ENCODE measurements around the gene ANKRD18A.
"Not testable (repeated sequence)": the region's sequence is repeated elsewhere in the genome, so short reads cannot be mapped to it uniquely, and the experiment has no call there.

The ANKRD18A gene

DNA sequence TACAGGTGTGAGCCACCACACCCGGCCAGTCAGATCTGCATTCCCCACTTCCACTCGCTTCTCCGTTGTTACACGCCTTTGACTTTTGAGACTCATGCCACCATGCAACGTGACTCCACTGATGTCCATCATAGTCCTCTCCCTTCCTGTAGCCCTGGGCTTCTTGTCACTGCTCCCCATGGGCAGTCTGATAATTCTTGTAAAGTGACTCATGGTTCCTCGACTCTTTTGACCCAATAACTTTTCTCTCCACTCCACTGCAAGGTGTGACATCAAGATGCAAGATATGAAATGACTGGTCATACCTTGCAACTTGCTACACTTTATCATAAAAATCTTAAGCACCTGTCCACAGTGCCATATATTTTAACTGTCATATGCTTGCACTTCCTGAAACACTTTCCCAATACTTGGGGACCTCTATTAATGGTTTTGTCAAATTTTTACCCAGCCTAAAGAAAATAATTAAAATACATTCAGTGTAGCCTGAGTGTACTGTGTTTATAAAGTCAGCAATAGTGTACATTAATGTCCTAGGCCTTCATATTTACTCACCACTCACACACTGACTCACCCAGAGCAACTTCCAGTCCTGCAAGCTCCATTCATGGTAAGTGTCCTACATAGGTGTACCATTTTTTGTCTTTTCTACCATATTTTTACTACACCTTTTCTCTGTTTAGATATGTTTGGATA is 18.6 kb upstream of the ANKRD18A start:
- in situ Hi-C loops (cut with MboI; ENCODE audit: low sequenced_read_pairs): loop anchor here (25.0 kb wide), 1 partner anchor 277 kb away; no protein-coding TSS in a partner anchor

DNA sequence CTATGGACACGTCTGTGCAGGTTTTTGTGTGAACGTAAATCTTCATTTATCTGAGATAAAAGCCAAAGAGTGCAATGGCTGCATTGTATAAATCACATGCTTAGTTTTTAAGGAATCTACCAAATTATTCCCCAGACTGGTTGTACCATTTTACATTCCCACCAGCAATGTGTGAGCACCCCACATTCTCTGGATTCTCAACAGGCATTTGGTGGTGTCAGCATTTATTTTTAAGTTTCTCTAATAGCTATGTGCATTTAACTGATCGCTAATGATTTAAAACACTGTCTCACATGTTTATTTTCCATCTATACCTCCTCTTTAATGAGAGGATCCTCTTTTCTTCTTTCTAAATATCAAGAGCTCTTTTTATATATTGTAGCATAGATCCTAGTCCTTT is 13.9 kb upstream of the ANKRD18A start:
- in situ Hi-C loops (cut with MboI; ENCODE audit: low sequenced_read_pairs): loop anchor here (25.0 kb wide), 1 partner anchor 272 kb away; no protein-coding TSS in a partner anchor

DNA sequence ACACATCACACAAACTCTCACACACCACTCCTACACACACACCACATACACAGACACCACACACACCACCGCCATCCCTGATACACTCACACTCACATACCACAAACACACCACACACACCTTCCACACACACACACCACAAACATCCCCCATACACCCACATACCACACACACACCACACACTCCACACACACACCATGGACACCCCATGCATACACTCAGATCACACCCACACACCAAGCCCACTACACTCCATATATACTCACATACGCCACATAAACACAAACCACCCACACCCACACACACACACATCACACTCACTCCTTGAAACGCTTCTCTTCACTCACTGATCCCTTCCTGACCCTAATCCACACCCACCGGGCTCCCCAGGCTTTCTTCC is 9.1 kb upstream of the ANKRD18A start:
- in situ Hi-C loops (cut with MboI; ENCODE audit: low sequenced_read_pairs): loop anchor here (25.0 kb wide), 1 partner anchor 267 kb away; no protein-coding TSS in a partner anchor

DNA sequence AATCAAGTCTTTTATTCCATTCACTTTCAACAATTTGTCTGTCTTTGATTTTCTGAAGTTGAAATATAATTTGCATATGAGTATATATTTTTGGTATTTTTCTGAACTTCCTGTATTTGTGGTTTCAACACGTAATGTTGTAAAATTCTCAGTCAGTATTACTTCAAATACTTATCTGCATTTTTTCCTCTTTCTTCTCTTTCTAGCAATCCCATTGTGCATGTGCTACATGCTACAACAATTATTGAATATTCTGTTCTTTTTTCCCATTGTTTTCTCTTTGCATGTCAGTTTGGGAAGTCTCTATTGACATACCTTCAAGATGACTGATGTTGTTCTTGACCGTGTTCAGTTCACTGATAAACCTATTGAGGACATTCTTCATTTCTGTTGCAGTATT is 5.6 kb upstream of the ANKRD18A start:
- in situ Hi-C loops (cut with MboI; ENCODE audit: low sequenced_read_pairs): loop anchor here (25.0 kb wide), 1 partner anchor 264 kb away; no protein-coding TSS in a partner anchor

DNA sequence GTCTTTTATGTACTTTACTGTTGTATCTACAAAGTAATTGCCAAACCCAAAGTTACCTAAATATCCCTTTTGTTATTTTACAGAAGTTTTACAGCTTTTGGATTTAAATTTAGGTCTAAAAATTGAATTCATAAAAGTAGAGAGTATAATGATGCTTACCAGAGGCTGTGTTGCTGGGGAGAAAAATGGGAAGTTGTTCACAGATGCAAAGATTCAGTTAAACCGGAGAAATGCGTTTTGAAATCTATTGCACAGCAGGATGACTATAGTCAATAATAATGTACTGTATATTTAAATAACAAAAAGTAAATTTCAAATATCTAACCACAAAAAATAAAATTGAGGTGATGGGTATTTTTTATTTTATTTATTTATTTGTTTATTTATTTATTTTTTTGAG is 2.6 kb upstream of the ANKRD18A start:
- in situ Hi-C loops (cut with MboI; ENCODE audit: low sequenced_read_pairs): no loop called here

DNA sequence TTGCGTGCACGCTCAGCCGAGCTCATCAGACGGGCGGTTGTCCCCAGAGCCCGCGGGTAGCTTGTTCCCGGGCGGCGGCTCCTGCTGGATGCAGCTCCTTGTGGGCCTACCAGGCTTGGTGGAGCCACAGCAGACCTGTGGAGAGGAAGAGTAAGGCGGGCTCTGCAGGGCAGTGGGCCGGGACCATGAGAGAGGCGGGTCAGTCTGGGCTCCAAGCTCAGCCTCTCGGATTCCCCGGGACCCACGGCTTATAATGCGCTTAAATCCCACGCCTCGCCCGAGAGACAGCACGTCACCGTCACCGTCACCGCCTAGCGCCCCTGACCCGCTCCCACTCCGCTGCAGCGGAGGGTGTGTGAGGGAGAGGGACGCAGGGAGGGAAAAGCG is 1.9 kb upstream of the ANKRD18A start:
- in situ Hi-C loops (cut with MboI; ENCODE audit: low sequenced_read_pairs): no loop called here

DNA sequence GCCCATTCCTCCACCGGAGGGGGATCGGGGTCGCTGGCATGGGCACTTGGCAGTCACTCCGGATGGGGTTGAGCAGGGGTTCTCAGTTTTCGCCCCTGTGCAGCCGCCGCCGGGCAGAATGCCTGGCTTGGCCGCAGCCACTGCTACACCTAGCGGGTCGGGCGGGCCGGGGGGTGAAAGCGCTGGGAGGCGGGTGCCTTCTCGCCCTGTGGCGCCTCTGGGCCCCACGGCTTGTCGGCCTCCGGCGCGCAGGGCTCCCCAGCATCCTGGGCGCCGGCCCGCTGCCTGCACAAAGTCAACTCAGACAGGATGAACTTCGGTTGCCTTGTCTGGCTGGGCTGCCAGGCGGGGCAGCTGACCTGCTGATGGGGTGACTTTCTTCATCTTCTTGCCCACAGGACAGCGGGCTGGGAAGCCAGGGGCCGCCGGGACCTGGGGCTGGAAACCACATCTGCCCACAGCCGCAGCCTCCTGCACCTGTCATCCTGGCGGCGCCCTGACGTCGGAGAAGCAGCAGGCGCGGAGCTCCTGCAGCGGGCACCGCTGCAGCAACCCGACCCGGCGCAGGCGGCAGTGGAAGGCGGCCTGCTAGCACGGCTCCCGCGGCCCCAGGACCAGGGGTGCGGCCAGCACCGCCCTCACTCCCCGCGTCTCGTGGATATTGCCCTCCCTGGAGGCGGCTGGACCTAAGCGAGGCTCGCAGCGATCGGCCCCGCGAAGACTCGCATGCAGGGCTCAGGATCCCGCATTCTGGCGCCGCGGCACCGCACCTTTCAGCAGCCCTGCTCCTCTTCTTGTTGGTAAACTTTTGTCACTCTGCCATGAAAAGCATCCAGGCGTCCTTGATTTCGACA is 1.3 kb upstream of the ANKRD18A start:
- in situ Hi-C loops (cut with MboI; ENCODE audit: low sequenced_read_pairs): no loop called here

DNA sequence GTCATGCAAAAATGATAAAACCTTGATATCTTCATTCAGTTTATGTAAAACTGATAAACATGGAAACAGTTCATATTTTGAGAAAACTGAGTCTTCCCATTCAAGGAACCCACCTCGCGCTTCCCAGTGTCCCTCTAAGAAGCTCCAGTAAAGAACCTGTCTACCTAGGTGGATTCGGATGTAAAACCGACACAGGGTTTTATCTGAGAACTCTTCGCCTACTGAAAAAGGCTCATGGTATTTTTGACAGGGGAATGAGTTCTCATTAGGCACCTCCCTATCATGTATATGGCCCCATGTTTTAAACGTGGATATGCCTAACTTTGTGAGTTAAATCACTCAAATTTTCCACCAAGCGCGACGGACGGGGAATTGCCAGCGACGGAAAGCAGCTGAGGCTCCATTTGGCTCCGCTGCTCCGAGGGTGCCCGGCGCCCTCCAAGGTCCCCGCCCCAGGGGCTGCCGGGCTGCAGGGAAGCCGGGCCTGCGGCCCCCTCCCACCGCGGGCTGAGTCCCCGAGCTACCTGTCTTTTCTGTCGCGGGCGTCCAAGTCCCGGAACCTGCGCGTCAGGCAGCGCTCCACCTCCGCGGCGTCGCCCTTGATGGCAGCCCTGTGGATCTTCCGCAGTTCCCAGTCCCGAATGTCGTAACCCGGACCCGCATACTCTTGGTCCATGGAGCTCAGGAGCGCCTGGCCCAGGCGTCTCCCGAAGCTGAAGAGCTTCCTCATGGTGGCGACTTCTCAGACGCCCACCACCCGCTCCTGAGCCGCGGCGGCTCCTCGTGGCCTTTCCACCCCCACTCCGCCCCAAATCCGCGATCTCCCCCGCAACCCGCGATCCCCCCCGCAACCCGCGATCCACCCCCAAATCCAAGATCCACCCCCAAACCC is 594 bp downstream of the ANKRD18A start:
- in situ Hi-C loops (cut with MboI; ENCODE audit: low sequenced_read_pairs): no loop called here

DNA sequence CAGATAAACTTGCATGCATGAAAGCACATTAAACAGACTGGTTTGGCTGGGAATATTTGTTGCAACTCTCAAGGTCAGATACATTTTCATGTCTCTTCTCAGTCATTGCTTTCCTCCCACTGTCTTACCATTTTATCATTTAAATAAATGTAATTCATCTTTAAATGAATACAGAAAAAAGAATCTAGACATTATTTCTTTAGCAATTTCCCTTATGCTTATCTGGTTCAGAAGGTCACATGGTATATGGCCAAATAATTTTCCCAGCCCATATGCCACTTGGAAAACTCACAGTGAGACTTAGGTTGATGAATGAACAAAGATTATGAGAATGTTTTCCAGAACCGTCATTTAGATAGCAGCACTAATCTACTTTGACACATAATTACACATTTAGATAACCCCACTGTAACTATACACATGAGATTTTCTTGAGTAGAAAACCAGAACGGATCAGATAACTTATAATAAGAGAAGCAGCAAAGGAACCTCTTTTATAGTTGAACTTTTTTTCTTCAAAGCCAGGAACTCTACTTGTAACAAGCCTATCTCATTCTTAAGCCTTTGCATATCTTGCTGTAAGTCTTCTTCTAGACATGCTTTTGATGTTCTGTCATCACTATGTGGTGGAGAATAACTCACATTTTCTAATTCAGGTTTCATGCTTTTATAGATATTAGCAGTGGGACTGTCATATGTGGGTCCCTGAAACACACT is 22.2 kb downstream of the ANKRD18A start:
- in situ Hi-C loops (cut with MboI; ENCODE audit: low sequenced_read_pairs): not testable (repeated sequence)

DNA sequence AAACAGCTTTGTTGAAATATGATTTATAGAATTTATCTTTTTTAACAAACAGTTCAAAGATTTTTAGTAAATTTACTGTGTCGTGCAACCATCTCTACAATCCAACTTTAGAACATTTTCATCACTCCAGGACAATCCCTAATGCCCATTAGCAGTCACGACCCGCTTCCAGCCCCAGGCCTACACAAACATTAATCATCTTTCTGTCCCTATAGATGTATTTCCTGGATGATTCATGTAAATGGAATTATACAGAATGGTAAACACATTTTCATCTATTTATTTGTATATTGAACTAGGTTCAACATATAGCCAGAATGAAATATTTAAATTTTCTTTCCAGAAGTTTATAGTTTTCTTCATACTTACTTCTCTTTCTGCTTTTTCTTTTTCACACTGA is 25.3 kb downstream of the ANKRD18A start:
- in situ Hi-C loops (cut with MboI; ENCODE audit: low sequenced_read_pairs): not testable (repeated sequence)

DNA sequence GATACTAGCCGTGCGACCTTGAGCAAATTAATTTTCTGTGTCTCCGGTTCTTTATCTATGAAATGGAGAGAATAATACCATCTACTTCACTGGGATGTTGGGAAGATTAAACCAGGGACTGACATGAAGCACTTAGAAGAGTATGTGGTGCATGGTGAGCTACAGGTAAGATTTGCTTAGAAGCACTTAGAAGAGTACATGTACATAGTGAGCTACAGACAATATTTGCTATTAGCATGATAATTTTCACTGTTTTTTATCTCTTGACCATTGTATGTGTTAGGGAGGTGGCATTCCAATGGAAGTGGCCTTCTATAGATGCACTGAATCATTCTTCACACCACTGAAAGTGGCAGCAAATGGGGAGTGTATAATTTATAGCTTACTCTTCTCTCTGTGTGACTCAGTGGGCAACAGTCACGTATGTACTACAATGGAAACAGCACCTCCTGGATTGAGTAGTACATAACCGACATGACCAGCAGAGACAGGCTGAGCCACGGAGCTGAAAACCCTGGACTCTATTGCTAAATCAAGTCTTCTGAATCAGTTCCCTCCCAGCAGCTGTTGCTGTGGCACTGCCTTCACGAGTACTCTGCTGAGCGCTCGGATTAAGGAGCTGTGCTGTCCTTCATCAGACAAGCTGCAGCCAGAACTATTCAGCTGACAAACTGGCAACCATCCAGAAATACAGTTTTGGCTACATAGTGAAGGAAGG is 28.9 kb downstream of the ANKRD18A start:
- in situ Hi-C loops (cut with MboI; ENCODE audit: low sequenced_read_pairs): not testable (repeated sequence)

DNA sequence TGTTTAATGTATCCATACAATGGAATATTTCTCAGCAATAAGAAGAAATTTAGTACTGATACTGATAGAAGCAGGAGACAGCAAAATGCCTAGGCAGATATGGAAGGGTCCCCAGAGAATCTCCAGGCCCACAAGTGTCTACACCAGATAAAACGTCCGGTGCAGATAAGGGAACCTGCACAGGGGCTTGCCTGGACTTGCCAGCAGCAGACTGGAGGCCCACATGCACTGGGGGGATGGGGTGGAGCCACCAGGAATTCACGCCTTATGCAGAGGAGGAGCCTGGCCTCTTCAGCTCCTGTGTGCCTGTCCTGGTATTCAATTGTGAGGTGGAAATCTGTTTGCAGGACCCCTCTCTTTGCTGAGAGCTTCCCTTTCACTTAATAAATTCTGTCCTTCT is 36.6 kb downstream of the ANKRD18A start:
- in situ Hi-C loops (cut with MboI; ENCODE audit: low sequenced_read_pairs): not testable (repeated sequence)

DNA sequence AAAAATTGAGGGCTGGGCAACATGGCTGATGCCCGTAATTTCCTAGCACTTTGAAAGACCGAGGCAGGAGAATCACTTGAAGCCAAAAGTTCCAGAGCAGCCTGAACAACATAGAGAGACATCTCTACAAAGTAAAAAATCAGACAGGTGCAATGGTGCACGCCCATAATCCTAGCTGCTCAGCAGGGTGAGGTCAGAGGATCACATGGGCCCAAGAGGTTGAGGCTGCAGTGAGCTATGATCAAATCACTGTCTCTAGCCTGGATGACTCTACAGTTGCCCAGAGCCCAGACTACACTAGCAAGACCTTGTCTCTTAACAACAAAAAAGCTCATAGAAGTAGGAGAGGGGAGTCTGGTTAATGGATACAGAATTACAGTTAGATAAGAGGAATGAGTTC is 40.3 kb downstream of the ANKRD18A start:
- in situ Hi-C loops (cut with MboI; ENCODE audit: low sequenced_read_pairs): not testable (repeated sequence)

DNA sequence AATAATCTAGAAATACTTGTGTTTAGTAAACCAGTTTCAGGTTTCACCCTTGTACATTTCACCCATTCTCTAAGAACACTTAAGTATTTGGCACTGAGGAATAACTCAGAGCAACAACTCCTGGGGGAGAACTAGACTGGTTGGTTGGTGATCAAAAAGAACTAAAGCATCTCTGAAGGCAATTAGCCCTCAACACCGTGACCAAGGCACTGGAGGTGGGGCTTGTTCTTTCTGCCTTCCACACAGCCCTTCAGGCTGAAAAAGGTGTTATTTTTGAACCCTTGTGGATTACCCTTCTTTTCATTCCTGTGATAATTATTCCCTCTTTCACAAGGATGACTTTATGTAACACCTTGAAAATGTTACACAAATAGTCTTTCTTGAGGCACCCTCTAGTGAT is 44.2 kb downstream of the ANKRD18A start:
- in situ Hi-C loops (cut with MboI; ENCODE audit: low sequenced_read_pairs): not testable (repeated sequence)

DNA sequence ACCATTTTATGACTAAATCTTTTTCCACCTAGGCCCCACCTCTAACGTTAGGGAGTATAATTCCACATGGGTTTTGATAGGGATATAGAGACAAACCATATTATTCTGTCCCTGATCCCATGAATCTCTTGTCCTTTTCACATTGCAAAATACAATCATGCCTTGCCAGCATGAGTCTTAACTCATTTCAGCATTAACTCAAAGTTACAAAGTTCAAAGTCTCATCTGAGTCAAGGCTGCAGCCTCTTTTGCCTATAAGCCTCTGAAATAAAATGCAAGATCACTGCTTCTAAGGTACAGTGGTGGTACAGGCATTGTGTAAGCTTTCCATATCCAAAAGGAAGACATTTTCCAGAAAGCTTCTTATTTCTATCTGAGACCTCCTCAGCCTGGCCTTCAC is 54.3 kb downstream of the ANKRD18A start:
- in situ Hi-C loops (cut with MboI; ENCODE audit: low sequenced_read_pairs): loop anchor here (25.0 kb wide), 1 partner anchor 96 kb away; no protein-coding TSS in a partner anchor

DNA sequence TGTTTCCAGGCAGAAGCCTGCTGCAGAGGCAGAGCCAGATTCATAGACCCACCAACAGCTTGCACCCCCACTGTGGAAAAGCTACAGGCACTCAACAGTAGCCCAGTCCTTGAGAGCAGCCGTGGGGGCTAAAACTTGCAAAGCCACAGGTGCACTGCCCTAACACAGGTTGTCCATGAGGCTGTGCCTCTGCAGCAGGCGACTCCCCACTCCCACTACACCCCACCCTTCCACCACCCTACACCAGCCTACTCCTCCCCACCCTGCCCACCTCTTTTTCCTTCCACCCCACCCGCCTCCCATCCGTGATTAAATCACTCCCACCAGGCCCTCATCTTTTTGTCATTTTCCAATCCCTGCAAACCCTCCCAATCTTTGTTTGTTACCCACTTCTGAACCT is 55.2 kb downstream of the ANKRD18A start:
- in situ Hi-C loops (cut with MboI; ENCODE audit: low sequenced_read_pairs): loop anchor here (25.0 kb wide), 1 partner anchor 97 kb away; no protein-coding TSS in a partner anchor

DNA sequence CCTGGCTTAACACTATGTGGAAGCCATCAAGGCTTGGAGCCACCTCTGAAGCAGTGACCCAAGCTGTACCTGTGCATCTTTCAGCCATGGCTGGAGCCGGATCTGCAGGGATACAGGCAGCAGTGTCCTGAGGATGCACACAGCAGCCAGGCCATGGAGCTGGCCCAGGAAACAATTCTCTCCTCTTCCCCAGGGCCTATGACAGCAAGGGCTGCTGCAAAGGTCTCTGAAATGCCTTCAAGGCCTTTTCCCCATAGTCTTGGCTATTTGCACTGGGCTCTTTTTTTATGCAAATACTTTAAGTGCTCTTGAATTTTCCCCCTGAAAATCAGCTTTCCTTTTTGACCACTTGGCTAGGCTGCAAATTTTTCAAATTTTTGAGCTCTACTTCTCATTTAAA is 56.5 kb downstream of the ANKRD18A start:
- in situ Hi-C loops (cut with MboI; ENCODE audit: low sequenced_read_pairs): loop anchor here (25.0 kb wide), 1 partner anchor 98 kb away; no protein-coding TSS in a partner anchor

DNA sequence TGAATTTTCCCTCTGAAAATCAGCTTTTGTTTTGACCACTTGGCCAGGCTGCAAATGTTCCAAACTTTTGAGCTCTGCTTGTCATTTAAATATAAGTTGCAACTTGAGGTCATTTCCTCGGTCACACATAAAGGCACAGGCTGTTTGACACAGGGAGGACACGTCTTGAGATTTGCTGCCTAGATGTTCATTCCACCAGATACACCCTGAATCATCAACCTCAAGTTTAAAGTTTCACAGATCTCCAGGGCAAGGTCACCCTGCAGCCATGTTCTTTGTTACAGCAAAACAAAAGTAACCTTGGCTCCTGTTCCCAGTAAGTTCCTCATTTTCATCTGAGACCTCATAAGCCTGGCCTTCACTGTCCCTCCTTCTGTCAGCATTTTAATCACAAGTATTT is 59.3 kb downstream of the ANKRD18A start:
- in situ Hi-C loops (cut with MboI; ENCODE audit: low sequenced_read_pairs): loop anchor here (25.0 kb wide), 1 partner anchor 101 kb away; no protein-coding TSS in a partner anchor

DNA sequence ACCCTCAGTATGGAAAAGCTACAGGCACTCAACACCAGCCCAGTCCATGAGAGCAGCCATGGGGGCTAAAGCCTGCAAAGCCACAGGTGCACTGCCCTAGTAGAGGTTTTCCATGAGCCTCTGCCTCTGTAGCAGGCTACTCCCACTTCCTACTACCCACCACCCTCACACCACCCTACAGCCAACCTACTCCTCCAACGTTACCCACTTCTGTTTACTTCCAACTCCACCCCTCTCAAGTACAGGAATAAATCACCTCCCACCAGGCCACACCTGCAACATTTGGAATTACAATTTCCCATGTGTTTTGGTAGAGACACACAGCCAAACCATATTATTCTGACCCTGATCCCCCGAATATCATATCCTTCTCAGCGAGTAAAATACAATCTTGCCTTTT is 61.2 kb downstream of the ANKRD18A start:
- in situ Hi-C loops (cut with MboI; ENCODE audit: low sequenced_read_pairs): loop anchor here (25.0 kb wide), 1 partner anchor 103 kb away; no protein-coding TSS in a partner anchor

Data from HL-60/S4 treated with phorbol 12-myristate 13-acetate at 8.2 ng/mL for 4 days and 3 days (cell line).